Measurements from ENCODE around the gene GALR1.
"Not testable (repeated sequence)": the region's sequence is repeated elsewhere in the genome, so short reads cannot be mapped to it uniquely, and the experiment has no call there.

Gene GALR1, protein sequence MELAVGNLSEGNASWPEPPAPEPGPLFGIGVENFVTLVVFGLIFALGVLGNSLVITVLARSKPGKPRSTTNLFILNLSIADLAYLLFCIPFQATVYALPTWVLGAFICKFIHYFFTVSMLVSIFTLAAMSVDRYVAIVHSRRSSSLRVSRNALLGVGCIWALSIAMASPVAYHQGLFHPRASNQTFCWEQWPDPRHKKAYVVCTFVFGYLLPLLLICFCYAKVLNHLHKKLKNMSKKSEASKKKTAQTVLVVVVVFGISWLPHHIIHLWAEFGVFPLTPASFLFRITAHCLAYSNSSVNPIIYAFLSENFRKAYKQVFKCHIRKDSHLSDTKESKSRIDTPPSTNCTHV

GRCh38 chr18:77249569-77250500, at the start of gene GALR1:
Gene GALR1, plus strand, starts transcription at chr18:77249848. Its CDS starts 701 bp downstream, at chr18:77250549.
- no peak for DNase-seq

DNA sequence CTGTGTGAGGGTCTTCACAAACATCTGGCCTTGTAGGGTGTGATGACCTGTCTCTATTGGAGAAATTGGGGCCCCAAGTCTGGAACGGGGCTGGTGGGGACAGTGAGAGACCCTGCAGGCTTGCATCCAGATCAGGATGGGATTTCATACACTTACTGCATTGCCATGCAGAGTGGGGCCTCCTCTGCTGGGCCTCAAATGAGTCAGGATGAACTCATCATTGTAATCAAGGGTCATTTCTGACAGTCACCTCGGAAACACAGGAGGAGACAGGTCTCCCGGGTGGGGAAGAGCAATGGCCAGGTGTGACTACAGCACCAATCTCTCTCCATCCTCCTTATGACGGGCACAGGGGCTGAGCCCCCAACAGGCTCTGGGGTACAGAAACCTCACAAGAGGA, 48.1 kb upstream of the GALR1 start:
- no peak for DNase-seq

DNA sequence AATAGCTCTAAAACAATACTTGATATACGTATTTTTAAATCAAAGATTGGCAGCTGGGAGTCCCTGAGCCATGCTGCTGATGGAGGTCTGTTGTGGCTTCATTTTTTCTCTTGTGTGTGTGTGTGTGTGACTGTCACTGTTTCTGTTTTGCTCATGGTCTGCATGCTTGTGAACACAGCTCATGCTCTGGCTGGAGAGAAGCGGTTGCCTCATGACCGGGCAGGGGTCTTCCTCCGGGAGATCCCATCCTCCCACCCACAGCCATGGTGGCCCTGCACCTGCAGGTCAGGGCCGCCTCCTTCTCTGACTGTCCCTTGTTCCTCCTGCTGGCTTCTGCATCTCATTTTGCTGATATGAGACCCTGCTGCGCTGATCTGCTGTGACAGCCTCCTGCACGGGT, 47.3 kb upstream of the GALR1 start:
- DNase-seq: no peak

DNA sequence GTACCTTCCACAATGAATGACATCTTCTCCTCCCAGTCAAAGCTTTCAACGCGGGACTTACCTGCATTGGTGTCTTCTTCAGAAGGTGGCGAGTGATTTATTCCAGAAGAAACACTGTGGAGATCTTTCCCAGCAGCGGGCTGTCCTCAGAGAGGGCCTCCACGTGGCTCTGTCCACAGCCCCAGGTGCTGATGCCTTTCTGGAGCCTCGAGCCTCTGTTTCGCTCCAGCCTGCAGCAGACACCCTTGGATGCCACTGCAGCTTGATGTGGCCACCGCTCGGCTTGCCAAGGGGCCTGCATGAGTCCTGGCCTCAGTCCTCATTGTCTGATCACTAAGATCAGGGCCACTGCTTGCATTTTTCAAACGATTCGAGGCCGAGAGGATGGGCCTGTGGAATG, 46.6 kb upstream of the GALR1 start:
- no peak for DNase-seq

DNA sequence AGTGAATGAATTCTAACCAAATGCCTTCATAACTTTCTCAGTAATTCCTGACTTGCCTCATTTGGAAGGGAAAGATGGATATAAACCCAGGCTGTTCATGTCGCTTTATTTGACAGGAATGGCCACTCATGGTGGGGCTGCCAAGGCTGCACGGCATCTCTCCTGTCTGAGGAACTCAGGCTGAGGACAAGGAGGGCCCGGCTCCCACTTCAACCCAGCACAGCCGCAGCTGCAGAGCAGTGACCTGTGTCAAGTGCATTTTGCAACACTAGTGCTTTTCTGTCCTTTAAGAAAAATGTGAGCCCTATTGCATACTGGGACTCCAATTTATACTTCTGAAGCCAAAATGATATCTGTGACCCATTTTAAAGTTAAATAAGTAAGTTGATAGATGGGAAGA, 45.8 kb upstream of the GALR1 start:
- no peak for DNase-seq

GRCh38 chr18:77205769-77206168, 43.9 kb upstream of the GALR1 start:
- DNase-seq: no peak

DNA sequence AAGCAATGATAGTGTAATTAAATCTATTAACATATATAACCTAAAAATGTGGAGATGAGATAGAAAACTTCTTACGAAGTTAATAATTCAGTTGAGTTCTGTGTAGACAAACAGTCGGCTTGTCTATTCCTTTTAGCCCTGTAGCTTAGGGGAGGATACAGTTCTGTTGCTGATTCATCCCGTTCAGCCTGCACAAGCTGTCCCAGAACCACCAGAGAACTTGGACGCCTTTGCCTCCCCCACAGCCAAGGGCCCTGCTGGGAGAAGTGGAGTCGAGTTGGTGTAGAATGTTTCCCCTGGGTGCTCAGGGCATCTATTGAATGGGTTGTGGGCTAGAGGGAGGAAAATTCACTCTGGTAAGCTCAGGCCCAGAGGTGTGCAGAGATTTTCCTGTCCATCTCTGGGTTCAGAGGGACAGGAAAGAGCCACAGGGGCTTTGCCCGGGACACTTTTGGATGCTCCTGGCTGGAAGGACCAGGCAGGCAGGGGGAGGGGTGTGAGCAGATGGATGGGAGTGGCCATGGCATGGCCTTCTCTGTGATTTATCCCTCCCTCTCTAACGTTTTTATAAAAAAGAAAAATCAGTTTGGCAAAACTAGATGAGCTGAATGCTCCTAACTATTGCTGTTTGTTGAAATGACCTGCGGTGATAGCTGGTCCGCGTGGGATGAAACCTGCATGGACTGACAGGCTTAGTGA, 42.8 kb upstream of the GALR1 start:
- no peak for DNase-seq

DNA sequence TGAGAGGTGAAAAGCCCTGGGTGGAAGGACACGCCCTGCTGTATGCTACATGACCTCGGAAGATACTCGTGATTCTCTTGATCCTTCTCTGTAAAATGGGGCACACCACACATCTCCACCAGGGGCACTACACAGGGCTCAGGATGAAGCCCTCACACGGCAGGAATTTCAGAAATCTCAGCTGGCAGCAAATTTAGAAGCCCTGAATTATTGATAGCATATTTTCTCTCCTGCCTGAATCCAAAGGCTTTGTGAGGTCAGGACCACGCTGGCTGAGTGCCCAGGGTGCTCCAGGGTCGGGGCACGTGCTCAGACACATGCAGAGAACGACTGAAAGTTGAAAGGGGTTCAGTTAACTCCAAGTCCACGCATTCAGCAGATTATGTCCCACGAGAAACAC, 42.1 kb upstream of the GALR1 start:
- no peak for DNase-seq

DNA sequence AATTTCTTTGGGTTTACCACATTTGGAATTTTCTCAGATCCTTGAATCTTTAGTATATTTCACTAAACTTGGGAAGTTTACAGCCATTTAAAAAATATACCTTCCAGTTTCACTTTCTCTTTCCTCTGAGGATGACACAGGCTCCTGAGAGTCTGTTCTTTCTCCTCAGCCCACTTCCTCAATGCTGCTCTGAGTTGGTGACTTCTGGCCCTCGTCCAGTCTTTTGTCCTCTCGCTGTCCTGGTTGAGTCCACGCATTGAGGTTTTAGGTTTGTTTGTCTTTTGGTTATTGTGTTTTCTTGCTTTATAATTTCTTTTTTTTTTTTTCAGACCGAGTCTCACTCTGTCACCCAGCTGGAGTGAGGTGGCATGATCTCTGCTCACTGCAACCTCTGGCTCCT, 40.7 kb upstream of the GALR1 start:
- DNase-seq: no peak

DNA sequence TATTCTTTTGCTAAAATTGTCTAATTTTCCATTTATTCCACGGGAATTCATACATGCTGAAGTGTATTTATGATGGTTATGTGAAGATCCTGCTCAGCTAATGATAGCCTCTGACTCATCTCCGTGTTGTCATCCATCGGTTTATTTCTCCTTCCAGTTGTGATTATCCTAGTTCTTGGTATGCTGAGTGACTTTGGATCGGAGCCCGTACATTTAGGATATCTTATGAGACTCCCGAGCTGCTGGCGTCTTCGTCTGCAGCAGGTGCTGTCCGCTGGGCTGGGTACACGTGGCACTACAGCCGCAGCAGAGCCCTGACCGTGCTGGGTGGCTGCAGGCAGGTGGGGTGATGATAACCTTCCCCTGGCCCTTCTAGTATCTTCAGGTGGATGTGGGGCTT, 40.1 kb upstream of the GALR1 start:
- DNase-seq: no peak

DNA sequence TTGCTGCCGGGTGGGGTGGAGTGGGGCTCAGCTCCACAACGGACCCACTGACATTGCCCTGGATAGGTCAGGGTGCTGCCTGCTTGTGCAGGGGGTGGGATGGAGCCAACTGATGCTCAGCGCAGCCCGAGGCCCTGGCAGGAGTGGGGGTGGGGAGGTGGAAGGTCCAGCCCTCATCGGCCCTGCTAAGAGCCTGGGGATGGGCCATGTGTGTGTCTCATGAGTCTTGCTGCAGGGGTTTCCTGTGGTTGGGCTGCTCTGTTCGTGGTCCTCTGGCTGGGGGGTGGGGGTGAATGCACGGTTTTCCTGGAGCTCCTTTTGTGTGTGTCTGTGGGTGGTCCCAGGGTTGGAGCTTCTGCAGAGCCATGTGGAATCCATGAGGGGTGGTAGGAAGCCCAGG, 39.4 kb upstream of the GALR1 start:
- no peak for DNase-seq

GRCh38 chr18:77218642-77219041, 31.0 kb upstream of the GALR1 start:
- no peak for DNase-seq

DNA sequence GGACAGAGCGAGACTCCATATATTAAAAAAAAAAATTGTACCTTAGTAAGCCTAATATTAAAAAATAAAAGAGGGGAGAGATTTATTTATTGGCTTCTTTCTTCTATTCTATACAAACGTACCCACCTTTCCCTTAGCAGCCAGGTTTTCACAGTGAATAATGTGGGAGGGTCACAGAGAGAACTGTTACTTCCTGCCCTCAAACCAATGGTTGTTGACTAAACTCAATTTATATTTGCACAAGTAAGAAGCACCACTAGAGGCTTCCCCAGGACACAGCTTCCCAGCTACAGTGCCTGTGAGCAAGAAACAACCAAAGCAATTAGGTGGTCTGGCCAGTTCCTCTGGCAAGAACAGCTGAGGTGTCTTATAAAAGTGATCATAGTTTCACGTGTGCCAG, 28.9 kb upstream of the GALR1 start:
- DNase-seq: no peak

GRCh38 chr18:77222464-77222863, 27.2 kb upstream of the GALR1 start:
- DNase-seq: no peak

GRCh38 chr18:77223221-77223639, 26.4 kb upstream of the GALR1 start:
- no peak for DNase-seq

GRCh38 chr18:77223653-77224052, 26.0 kb upstream of the GALR1 start:
- DNase-seq: no peak

- no peak for DNase-seq
Measured at GRCh38 chr18:77230645-77231044, 19.0 kb upstream of the GALR1 start.

GRCh38 chr18:77234504-77235365, 14.9 kb upstream of the GALR1 start:
- DNase-seq: no peak

- not testable (repeated sequence) for DNase-seq
Measured at GRCh38 chr18:77239285-77239684, 10.4 kb upstream of the GALR1 start.

- DNase-seq: no peak
Measured at GRCh38 chr18:77248873-77249568, 627 bp upstream of the GALR1 start.

DNA sequence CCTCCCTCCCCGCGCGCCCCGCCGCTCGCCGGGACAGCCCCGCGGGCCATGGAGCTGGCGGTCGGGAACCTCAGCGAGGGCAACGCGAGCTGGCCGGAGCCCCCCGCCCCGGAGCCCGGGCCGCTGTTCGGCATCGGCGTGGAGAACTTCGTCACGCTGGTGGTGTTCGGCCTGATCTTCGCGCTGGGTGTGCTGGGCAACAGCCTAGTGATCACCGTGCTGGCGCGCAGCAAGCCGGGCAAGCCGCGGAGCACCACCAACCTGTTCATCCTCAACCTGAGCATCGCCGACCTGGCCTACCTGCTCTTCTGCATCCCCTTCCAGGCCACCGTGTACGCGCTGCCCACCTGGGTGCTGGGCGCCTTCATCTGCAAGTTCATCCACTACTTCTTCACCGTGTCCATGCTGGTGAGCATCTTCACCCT, 865 bp downstream of the GALR1 start:
- no peak for DNase-seq

All from cerebellar nuclear complex (tissue), 1 donor.